Fibroblast of skin of right biceps (primary cell): ENCODE results near the gene GABBR1.

Experiments
- DNase-seq: peaks from one replicate; pipeline ENCODE4 v3.0.0-alpha.2; 2013

The GABBR1 gene

DNA sequence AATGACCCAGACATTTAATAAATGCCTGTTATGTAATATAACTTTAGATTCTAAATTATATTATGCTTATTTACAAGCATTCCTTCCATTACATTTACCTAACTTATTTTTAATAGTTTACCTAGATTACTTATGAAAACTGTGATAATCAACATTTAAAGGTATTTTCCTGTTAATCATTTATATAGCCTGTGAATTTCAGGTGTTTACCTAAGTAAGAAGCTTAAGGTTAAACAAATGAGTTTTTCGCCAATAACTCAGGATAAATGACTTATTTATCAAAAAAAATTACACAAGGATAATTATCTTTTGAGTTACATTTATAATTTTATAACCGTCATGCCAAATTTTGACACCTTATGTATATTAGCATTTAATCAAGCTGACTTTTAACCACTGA, 108.9 kb downstream of the GABBR1 start:
- DNase-seq = no peak

DNA sequence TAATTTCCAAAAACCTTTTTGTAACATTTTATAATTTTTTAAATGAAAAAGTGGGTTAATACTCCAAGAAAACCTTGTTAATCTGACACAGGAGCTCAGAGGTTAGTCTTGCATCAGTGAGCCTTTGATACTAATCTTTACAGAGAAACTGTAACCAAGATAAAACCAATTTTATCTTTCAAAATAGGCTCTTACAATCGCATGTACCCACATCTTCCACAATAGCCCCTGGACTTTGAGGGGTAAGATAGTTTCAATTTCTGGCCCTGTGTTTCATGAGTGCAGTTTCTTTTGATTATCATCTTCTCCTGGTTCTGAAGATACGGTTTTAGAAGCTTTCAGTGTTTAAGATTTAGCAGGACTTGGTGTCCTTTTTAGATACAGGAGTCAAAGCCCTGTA, 110.8 kb downstream of the GABBR1 start:
- DNase-seq = no peak

GRCh38 chr6:29521006-29521680, 111.8 kb downstream of the GABBR1 start:
- no peak for DNase-seq

DNA sequence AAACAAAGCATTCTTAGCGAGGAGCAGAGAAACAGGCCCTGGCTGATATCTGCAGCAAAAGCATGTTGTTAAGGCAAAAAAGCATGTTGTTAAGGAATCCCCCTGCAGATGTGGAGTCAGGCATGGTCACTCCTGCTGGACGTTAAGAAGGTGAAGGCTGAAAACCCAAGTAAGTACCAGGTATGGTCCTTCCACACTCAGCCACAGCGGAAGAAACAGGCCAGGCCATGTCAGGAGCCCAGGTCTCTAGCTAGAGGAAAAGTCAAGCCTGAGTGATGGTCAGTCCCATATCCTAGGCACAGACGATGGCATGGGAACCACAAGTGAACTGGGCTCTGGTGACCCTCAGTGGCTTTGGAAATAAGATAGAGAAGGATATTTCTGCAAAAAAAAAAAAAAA, 112.8 kb downstream of the GABBR1 start:
- no peak for DNase-seq

- DNase-seq = no peak
These were observed 113.5 kb downstream of the GABBR1 start for GRCh38 chr6:29519291-29520010.

- no peak for DNase-seq
These were observed 115.1 kb downstream of the GABBR1 start for GRCh38 chr6:29517728-29518440.

DNA sequence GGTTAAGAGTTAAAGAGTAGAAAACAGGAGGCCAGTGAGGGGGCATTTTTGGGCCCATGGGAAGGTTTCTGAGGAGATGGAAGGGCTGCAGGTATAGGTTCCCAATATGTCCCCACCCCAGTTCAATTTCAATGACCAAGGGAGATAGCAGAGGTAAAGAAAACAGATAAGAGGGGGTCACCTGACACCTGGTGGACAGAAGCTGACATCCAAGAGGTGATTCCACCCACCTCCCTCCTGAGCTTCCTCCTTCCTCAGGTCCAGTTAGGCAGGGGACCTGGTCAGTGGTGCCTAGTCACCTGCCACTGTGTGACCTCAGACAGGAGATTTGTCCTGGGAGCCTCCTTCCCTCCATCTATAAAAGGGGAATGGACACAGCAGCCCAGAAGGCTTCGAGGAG, 115.7 kb downstream of the GABBR1 start:
- DNase-seq = no peak

GRCh38 chr6:29516108-29516507, 116.9 kb downstream of the GABBR1 start:
- peak; percentile 32 for DNase-seq

GRCh38 chr6:29510746-29511300, 122.2 kb downstream of the GABBR1 start:
- DNase-seq = no peak

GRCh38 chr6:29510202-29510601, 122.8 kb downstream of the GABBR1 start:
- DNase-seq = no peak
